Adipocyte (in vitro differentiated cells): Measurements from ENCODE around the gene CGNL1.

Source experiments
- DNase-seq: peaks from one replicate; pipeline ENCODE4 v3.0.0-alpha.2; 2015; ENCODE audit warnings: low read depth
- H3K27me3 ChIP-seq: replicated peaks from 2 replicates; pipeline ENCODE4 v1.7.0; 2013; ENCODE audit warnings: mild to moderate bottlenecking, low read length, moderate library complexity; ENCODE audit not compliant: control insufficient read depth, insufficient read depth
- H3K36me3 ChIP-seq: 2 replicates; pipeline ENCODE4 v1.7.0; 2013; ENCODE audit warnings: low read length, mild to moderate bottlenecking, moderate library complexity; ENCODE audit not compliant: control insufficient read depth, insufficient read depth, severe bottlenecking
- H3K4me1 ChIP-seq: 2 replicates; pipeline ENCODE4 v1.7.0; 2013; ENCODE audit warnings: mild to moderate bottlenecking, low read length, moderate library complexity; ENCODE audit not compliant: control insufficient read depth, insufficient read depth
- H3K4me3 ChIP-seq: 2 replicates; pipeline ENCODE4 v1.7.0; 2013; ENCODE audit warnings: mild to moderate bottlenecking, low read length, moderate library complexity
- H3K9ac ChIP-seq: 2 replicates; pipeline ENCODE4 v1.7.0; 2013; ENCODE audit warnings: mild to moderate bottlenecking, low read length, moderate library complexity
- H3K9me3 ChIP-seq: 2 replicates; pipeline ENCODE4 v1.7.0; 2013; ENCODE audit warnings: mild to moderate bottlenecking, low read length, moderate library complexity; ENCODE audit not compliant: control insufficient read depth

The CGNL1 gene

DNA sequence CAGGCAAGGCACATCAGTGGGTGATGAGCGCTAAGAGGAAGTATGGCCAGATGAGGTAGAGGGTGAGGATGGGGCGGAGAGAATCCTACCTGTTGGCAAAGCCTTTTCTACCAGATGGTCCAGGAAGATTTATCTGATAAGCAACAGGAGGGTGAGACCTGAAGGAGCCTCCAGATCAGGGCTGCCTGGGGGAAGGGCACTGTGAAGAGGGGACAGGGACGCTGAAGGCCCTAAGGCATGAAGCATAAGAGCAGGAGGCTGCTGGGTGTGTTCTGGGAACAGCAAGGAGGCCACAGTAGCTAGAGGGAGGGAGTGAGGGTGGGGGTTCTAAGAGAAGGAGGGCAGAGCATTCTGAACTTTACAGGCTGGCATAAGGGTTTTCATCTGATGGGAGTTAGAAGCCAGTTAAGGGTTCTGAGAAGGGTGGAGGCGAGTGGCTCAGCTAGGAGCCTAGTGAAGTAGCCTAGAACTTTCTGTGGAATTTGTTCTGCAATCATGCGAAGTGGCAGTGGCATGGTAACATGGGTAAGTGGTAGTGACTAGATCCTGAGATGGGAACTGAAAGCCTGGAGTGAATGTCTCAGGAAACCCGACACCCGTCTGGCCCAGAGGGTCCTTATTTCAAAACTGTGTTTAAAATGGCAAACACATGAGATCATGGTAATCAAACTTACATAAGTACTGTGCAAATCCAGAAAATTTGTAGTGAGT lies 29.9 kb downstream of the CGNL1 start:
- H3K4me3 ChIP-seq = no peak overlapping the region
- peak; percentile 30 for DNase-seq
- no peaks in the 10 kb centered on the region for H3K4me1 ChIP-seq
- no peak overlapping the region for H3K9ac ChIP-seq
- H3K27me3 ChIP-seq = peaks cover 44% of the 10 kb centered on the region
- no peaks in the 10 kb centered on the region for H3K36me3 ChIP-seq
- peaks cover 7% of the 10 kb centered on the region for H3K9me3 ChIP-seq

DNA sequence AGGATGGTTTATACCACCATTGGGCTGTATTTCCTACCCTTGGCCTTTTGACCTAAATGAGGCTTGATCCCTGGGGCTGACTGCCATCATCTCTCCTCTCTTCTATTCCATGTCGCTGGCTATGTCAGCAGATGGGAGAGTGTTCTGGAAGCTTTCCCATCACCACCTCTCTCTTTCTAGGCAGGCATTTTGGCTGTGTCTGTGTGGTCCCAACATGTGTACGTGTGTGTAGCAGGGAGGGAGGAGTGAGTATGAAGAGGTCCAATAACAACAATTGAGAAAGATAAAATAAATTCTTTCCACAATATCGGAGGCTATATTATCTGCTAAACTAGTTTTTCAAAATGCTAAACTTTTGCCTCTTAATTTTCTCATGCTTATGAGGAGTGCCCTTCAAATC lies 34.1 kb downstream of the CGNL1 start:
- Histone ChIP-seq H3K9ac (no peak overlapping the region), H3K9me3 (peaks cover 2% of the 10 kb centered on the region), H3K36me3 (no peaks in the 10 kb centered on the region), H3K4me1 (no peaks in the 10 kb centered on the region), H3K4me3 (no peak overlapping the region), H3K27me3 (peaks cover 23% of the 10 kb centered on the region)
- DNase-seq = no peak

GRCh38 chr15:57411945-57412768 lies 35.9 kb downstream of the CGNL1 start:
- no peak for DNase-seq
- no peak overlapping the region for H3K9ac ChIP-seq
- no peak overlapping the region for H3K4me3 ChIP-seq
- H3K27me3 ChIP-seq = peaks cover 22% of the 10 kb centered on the region
- no peaks in the 10 kb centered on the region for H3K4me1 ChIP-seq
- H3K36me3 ChIP-seq = no peaks in the 10 kb centered on the region
- H3K9me3 ChIP-seq = peaks cover 2% of the 10 kb centered on the region

DNA sequence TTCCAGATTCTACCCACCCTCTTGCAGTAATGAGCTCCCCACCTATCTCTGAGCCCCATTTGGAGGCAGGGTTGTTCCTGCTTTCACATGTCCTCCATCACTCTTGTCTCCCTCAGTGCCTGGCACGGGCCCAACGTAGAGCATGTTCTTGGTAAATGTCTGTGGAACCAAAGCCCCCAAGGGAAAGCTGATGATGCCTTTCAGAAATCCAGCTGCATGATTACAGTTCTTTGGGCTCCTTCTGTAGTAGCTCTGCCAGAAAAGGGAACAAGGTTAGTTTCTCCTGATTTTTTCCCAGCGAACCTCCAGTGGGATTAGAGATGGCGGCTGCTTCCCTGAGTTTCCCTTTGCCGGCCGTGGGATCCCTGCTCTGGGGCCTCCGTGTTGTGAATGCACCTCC lies 39.3 kb downstream of the CGNL1 start:
- H3K9me3 ChIP-seq = peaks cover 2% of the 10 kb centered on the region
- no peaks in the 10 kb centered on the region for H3K4me1 ChIP-seq
- H3K4me3 ChIP-seq = no peak overlapping the region
- H3K9ac ChIP-seq = no peak overlapping the region
- no peak for DNase-seq
- H3K36me3 ChIP-seq = no peaks in the 10 kb centered on the region
- H3K27me3 ChIP-seq = peaks cover 31% of the 10 kb centered on the region

DNA sequence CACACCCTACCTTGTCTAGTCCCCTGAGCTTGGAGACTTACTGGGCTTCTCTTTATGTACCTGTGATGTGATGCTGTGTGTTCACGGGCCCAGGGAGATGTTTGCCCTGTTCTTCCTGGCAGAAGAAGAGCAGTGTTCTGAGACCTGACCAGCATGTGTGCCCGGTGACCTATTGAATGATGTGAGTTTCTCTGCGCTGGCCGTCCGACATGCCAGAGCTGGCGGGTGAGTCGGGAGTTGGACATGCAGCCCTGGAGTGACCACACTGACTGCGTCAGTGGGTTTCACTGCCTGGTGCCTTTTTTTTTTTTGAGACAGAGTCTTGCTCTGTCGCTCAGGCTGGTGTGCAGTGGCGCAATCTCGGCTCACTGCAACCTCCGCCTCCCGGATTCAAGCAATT lies 42.3 kb downstream of the CGNL1 start:
- Histone ChIP-seq H3K36me3 (no peaks in the 10 kb centered on the region), H3K27me3 (peaks cover 20% of the 10 kb centered on the region), H3K4me3 (no peak overlapping the region), H3K4me1 (peaks cover 13% of the 10 kb centered on the region), H3K9ac (no peak overlapping the region), H3K9me3 (no peaks in the 10 kb centered on the region)
- no peak for DNase-seq

DNA sequence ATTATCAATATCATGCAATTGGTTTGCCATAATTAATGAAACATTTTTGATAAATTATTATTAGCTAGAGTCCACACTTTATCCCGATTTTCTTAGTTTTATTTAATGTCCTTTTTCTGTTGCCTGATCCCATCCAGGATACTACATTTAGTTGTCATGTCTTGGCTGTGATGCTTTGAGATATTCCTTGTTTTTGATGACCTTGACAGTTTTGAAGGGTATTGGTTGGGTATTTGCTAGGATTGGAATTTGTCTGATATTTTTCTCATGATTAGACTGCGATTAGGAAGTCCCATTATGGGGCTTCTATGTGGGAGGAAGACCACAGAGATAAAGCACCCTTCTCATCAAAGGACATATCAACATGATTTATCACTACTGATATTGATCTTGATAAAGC lies 43.0 kb downstream of the CGNL1 start:
- peaks cover 25% of the 10 kb centered on the region for H3K27me3 ChIP-seq
- H3K36me3 ChIP-seq = no peaks in the 10 kb centered on the region
- no peak overlapping the region for H3K4me3 ChIP-seq
- H3K9me3 ChIP-seq = no peaks in the 10 kb centered on the region
- no peak for DNase-seq
- H3K4me1 ChIP-seq = peaks cover 13% of the 10 kb centered on the region
- no peak overlapping the region for H3K9ac ChIP-seq

- no peak overlapping the region for H3K4me3 ChIP-seq
- no peak overlapping the region for H3K9ac ChIP-seq
These were observed 44.8 kb downstream of the CGNL1 start for GRCh38 chr15:57421110-57421509.

DNA sequence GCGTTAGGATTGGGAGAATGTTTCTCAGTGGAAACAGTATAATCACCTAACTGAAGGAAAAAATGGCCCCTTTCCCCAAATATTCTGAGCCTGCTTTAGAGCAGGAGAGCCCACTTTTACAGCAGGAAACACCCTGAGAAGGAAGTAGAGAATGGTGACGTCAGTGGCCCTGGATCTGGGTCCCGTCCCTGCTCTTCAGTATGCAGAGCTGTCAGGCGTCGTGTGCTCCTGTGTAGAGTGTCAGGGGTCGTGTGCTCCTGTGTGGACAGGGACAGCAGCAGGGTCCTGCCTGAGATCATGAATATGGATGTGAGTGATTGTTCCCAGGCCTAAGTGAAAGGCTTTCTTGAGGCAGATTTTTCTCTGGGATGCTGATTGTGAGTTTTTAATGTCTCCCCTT lies 45.2 kb downstream of the CGNL1 start:
- peak overlapping the region; percentile 51 for H3K9ac ChIP-seq
- no peaks in the 10 kb centered on the region for H3K36me3 ChIP-seq
- no peaks in the 10 kb centered on the region for H3K9me3 ChIP-seq
- no peak for DNase-seq
- peaks cover 13% of the 10 kb centered on the region for H3K4me1 ChIP-seq
- no peak overlapping the region for H3K4me3 ChIP-seq
- H3K27me3 ChIP-seq = peaks cover 21% of the 10 kb centered on the region

More at GRCh38 chr15:57421110-57421509, 44.8 kb downstream of the CGNL1 start:
- Histone ChIP-seq H3K4me1 (peaks cover 13% of the 10 kb centered on the region), H3K36me3 (no peaks in the 10 kb centered on the region), H3K27me3 (peaks cover 21% of the 10 kb centered on the region), H3K9me3 (no peaks in the 10 kb centered on the region)
- DNase-seq = no peak

DNA sequence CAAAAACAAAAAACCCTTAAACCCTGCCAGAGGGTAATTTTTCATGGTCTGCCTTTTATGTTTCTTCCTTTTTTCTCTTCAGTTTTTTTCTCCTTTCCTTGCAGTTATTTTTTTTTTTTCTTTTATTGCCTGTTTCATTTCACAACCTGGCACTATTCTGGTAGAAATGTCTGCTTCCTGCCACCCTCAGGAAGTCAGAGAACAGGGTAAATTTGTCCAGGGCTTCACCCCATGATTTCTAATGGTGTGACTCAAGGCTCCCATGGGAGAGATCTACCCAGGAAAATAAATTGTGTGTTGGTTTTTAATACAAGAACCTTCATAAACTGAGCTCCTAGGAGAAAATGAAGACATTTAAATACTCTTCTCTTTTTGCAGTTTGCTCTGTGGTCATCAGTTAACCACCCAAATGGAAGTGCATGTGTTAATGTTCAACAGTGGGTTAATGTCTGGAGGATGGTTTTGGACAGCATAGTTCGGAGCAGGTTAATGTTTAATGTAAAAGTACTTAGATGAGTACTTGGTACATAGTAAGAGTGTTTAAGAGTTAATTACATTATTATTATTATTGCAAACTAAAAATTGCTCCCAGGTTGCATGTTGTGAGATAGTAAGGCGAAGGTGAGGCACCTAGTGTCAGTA lies 45.9 kb downstream of the CGNL1 start:
- no peaks in the 10 kb centered on the region for H3K9me3 ChIP-seq
- H3K4me1 ChIP-seq = peaks cover 18% of the 10 kb centered on the region
- peaks cover 17% of the 10 kb centered on the region for H3K27me3 ChIP-seq
- H3K9ac ChIP-seq = peak overlapping the region; percentile 51
- peak overlapping the region; percentile 29 for H3K4me3 ChIP-seq
- DNase-seq = no peak
- no peaks in the 10 kb centered on the region for H3K36me3 ChIP-seq

DNA sequence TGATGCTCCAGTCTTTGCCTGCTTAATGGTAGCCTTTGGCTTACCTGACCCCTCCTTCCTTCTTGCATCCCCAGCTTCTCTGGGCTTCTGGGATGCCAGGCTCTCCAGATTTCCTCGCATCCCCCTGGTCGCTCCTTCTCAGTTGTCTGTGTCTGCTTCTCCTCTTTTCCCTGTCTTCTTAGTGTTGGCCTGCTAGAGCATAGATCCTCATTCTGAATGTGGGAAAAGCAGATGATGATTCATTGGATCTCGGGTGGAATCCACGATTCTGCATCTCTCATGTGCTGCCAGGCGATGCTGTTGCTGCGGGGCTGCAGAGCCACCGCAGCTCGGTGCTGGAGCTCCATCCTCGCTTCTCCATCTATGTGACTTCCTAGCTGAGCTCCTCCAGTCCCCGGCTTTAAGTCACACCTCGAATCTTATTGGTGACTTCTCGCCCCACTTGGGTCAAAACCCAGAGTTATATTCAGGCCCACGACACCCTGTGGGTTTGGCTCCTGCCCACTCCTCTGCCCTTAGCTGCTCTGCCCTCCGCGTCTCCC lies 47.4 kb downstream of the CGNL1 start:
- Histone ChIP-seq H3K36me3 (no peaks in the 10 kb centered on the region), H3K9ac (no peak overlapping the region), H3K4me1 (peaks cover 32% of the 10 kb centered on the region), H3K4me3 (no peak overlapping the region), H3K9me3 (no peaks in the 10 kb centered on the region), H3K27me3 (peaks cover 8% of the 10 kb centered on the region)
- no peak for DNase-seq
